CD4-positive, alpha-beta T cell treated with Interleukin-4 for 1 hour (primary cell): ENCODE data around the gene DMBX1.

Experiments used
- DNase-seq, 2 donors: peaks; one replicate each; pipeline ENCODE4 v3.0.0-alpha.2; 2020 to 2022

Gene DMBX1

GRCh38 chr1:46461017-46461808, 28.4 kb upstream of the DMBX1 start:
- no peak for DNase-seq

GRCh38 chr1:46461809-46462448, 27.7 kb upstream of the DMBX1 start:
- no peak for DNase-seq

GRCh38 chr1:46464013-46464548, 25.6 kb upstream of the DMBX1 start:
- DNase-seq = no peak

- no peak for DNase-seq
Observed at GRCh38 chr1:46464915-46465314, 24.7 kb upstream of the DMBX1 start.

- DNase-seq = no peak
Observed at GRCh38 chr1:46465981-46466476, 23.6 kb upstream of the DMBX1 start.

- no peak for DNase-seq
Observed at GRCh38 chr1:46466477-46467182, 23.0 kb upstream of the DMBX1 start.

- DNase-seq = no peak
Observed at GRCh38 chr1:46467183-46467504, 22.5 kb upstream of the DMBX1 start.

GRCh38 chr1:46469881-46470280, 19.8 kb upstream of the DMBX1 start:
- DNase-seq = no peak

GRCh38 chr1:46471848-46472492, 17.7 kb upstream of the DMBX1 start:
- DNase-seq = no peak

- no peak for DNase-seq
Observed at GRCh38 chr1:46472498-46473181, 17.0 kb upstream of the DMBX1 start.

- DNase-seq = no peak
Observed at GRCh38 chr1:46473991-46474390, 15.6 kb upstream of the DMBX1 start.

GRCh38 chr1:46474570-46474969, 15.1 kb upstream of the DMBX1 start:
- no peak for DNase-seq

- no peak for DNase-seq
Observed at GRCh38 chr1:46476673-46477072, 13.0 kb upstream of the DMBX1 start.

- DNase-seq = peak; percentile 75 to 77
Observed at GRCh38 chr1:46477153-46477929, 12.3 kb upstream of the DMBX1 start.

- DNase-seq = no peak
Observed at GRCh38 chr1:46478721-46479485, 10.7 kb upstream of the DMBX1 start.

GRCh38 chr1:46479744-46480350, 9.8 kb upstream of the DMBX1 start:
- no peak for DNase-seq

- no peak for DNase-seq
Observed at GRCh38 chr1:46480959-46481646, 8.5 kb upstream of the DMBX1 start.

- DNase-seq = no peak
Observed at GRCh38 chr1:46481961-46482360, 7.7 kb upstream of the DMBX1 start.

- no peak for DNase-seq
Observed at GRCh38 chr1:46483589-46483988, 6.0 kb upstream of the DMBX1 start.
